Ishikawa (cell line): ENCODE measurements around the gene PDE3B.

Source experiments
- EP300 ChIP-seq: IDR thresholded peaks from 2 replicates; pipeline ENCODE4 v1.6.1; 2012; ENCODE audit warnings: borderline replicate concordance
- REST ChIP-seq: IDR thresholded peaks from 2 replicates; pipeline ENCODE4 v1.6.1; 2012; ENCODE audit warnings: low read depth, mild to moderate bottlenecking
- YY1 ChIP-seq: IDR thresholded peaks from 2 replicates; pipeline ENCODE4 v1.6.1; 2012; ENCODE audit warnings: low read depth
- TF ChIP-seq, protein P1 (sequence below): IDR thresholded peaks from 2 replicates; pipeline ENCODE4 v1.6.1; 2012

GRCh38 chr11:14619603-14620531, 23.7 kb upstream of the PDE3B start:
- no peak for TF ChIP-seq REST
- no peak for TF ChIP-seq EP300
- no peak for TF ChIP-seq YY1
- TF ChIP-seq, protein P1, sequence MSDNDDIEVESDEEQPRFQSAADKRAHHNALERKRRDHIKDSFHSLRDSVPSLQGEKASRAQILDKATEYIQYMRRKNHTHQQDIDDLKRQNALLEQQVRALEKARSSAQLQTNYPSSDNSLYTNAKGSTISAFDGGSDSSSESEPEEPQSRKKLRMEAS: no peak
